GM23338 (cell line): ENCODE data around the gene EFCAB6. TPM values are rescaled to one million over a fixed set of nuclear protein-coding genes. Genes with fewer than 3 reads are reported as not detected.

ENCODE experiments used
- ATAC-seq: fragments of 200-7000 bp; cut with Tn5 transposase; 3 replicates; pipeline ENCODE4 v1.9.1; 2020
- DNase-seq: peaks from one replicate; pipeline ENCODE4 v3.0.0-alpha.2; 2015; ENCODE audit warnings: low spot score
- H2AFZ ChIP-seq: fragments of 200-600 bp; sonication (generic); 2 replicates; pipeline ENCODE4 v1.8.0; 2016; ENCODE audit warnings: antibody characterized with exemption, mild to moderate bottlenecking, moderate library complexity
- H3F3A ChIP-seq: fragments of 200-600 bp; sonication (generic); replicated peaks from 2 replicates; pipeline ENCODE4 v1.8.0; 2017; ENCODE audit warnings: antibody characterized with exemption, mixed run types, low read depth
- H3K27ac ChIP-seq: fragments of 200-600 bp; sonication (generic); 2 replicates; pipeline ENCODE4 v1.6.1; 2016; ENCODE audit warnings: low read depth
- H3K27me3 ChIP-seq: fragments of 200-600 bp; sonication (generic); 2 replicates; pipeline ENCODE4 v1.8.0; 2016; ENCODE audit warnings: mild to moderate bottlenecking, mixed run types, moderate library complexity; ENCODE audit not compliant: insufficient read depth
- H3K36me3 ChIP-seq: fragments of 200-600 bp; sonication (generic); 2 replicates; pipeline ENCODE4 v1.8.0; 2016; ENCODE audit warnings: mild to moderate bottlenecking; ENCODE audit not compliant: insufficient read depth
- H3K4me1 ChIP-seq: fragments of 200-600 bp; sonication (generic); 2 replicates; pipeline ENCODE4 v1.8.0; 2016; ENCODE audit warnings: mild to moderate bottlenecking, moderate library complexity; ENCODE audit not compliant: insufficient read depth
- H3K4me2 ChIP-seq: fragments of 200-600 bp; sonication (generic); 2 replicates; pipeline ENCODE4 v1.7.1; 2017; ENCODE audit warnings: mixed run types
- H3K4me3 ChIP-seq: fragments of 200-600 bp; sonication (generic); 2 replicates; pipeline ENCODE4 v1.6.1; 2016; ENCODE audit warnings: mixed run types
- H3K79me2 ChIP-seq: fragments of 200-600 bp; sonication (generic); replicated peaks from 2 replicates; pipeline ENCODE4 v1.8.0; 2017; ENCODE audit warnings: mild to moderate bottlenecking; ENCODE audit not compliant: insufficient read depth
- H3K9me2 ChIP-seq: fragments of 200-600 bp; sonication (generic); 2 replicates; pipeline ENCODE4 v1.8.0; 2017; ENCODE audit not compliant: insufficient read depth
- H4K20me1 ChIP-seq: fragments of 200-600 bp; sonication (generic); replicated peaks from 2 replicates; pipeline ENCODE4 v1.8.0; 2017; ENCODE audit warnings: mild to moderate bottlenecking; ENCODE audit not compliant: insufficient read depth
- H3K27ac Mint-ChIP-seq: 2 replicates; pipeline ENCODE4 v1.8.0; 2020; ENCODE audit warnings: inconsistent platforms, mild to moderate bottlenecking, moderate library complexity, mixed read lengths
- H3K27me3 Mint-ChIP-seq: 3 replicates; pipeline ENCODE4 v1.8.0; 2022; ENCODE audit warnings: low read depth, mild to moderate bottlenecking, moderate library complexity, mixed read lengths, inconsistent platforms; ENCODE audit not compliant: insufficient read depth, poor library complexity
- H3K36me3 Mint-ChIP-seq: 3 replicates; pipeline ENCODE4 v1.8.0; 2021; ENCODE audit warnings: low read depth, mild to moderate bottlenecking, inconsistent platforms, moderate library complexity, mixed read lengths
- H3K4me1 Mint-ChIP-seq: 3 replicates; pipeline ENCODE4 v1.8.0; 2020; ENCODE audit warnings: mild to moderate bottlenecking, inconsistent platforms, mixed read lengths
- H3K4me3 Mint-ChIP-seq: 3 replicates; pipeline ENCODE4 v1.8.0; 2021; ENCODE audit warnings: moderate library complexity, mild to moderate bottlenecking, inconsistent platforms, mixed read lengths
- H3K9me3 Mint-ChIP-seq: 3 replicates; pipeline ENCODE4 v1.8.0; 2020; ENCODE audit warnings: moderate library complexity, mild to moderate bottlenecking, inconsistent platforms, mixed read lengths
- CREB1 ChIP-seq: fragments of 250-450 bp; sonication (Bioruptor Pico); IDR thresholded peaks from 2 replicates; pipeline ENCODE4 v1.5.0; 2020; ENCODE audit warnings: low read depth, mild to moderate bottlenecking, moderate library complexity
- EZH2phosphoT487 ChIP-seq: fragments of 200-600 bp; sonication (generic); IDR thresholded peaks from one replicate; pipeline ENCODE4 v1.8.1; 2018; ENCODE audit warnings: antibody characterized with exemption; ENCODE audit not compliant: unreplicated experiment
- JUNB ChIP-seq: IDR thresholded peaks from one replicate; pipeline ENCODE4 v1.6.1; 2016; ENCODE audit warnings: antibody characterized with exemption; ENCODE audit not compliant: unreplicated experiment
- NANOG ChIP-seq: IDR thresholded peaks from 2 replicates; pipeline ENCODE4 v1.6.1; 2016; ENCODE audit warnings: antibody characterized with exemption, borderline replicate concordance
- STAT1 ChIP-seq: IDR thresholded peaks from one replicate; pipeline ENCODE4 v1.6.1; 2016; ENCODE audit warnings: antibody characterized with exemption; ENCODE audit not compliant: unreplicated experiment
- ZNF114 ChIP-seq: fragments of 250-450 bp; sonication (Bioruptor Pico); IDR thresholded peaks from 2 replicates; pipeline ENCODE4 v1.5.0; 2020; ENCODE audit warnings: mild to moderate bottlenecking, moderate library complexity
- ZNF331 ChIP-seq: fragments of 250-450 bp; sonication (Bioruptor Pico); IDR thresholded peaks from 2 replicates; pipeline ENCODE4 v1.5.0; 2020; ENCODE audit warnings: low read depth, mild to moderate bottlenecking, moderate library complexity
- polyA plus RNA-seq: library from polyadenylated mRNA; unstranded; fragments of >200 nt; fragmentation: Nextera tagmentation; extraction: Ambion mirVana; gene quantifications from 2 replicates; pipeline ENCODE4 v1.2.1, GENCODE V29; 2016
- total RNA-seq: library from RNA; depleted of rRNA; stranded (reverse); fragments of >200 nt; shearing (Covaris generic); gene quantifications from 2 replicates; pipeline ENCODE4 v1.2.3, GENCODE V29; 2014
- TF ChIP-seq, protein P1 (sequence below): fragments of 250-450 bp; sonication (Bioruptor Pico); IDR thresholded peaks from 2 replicates; pipeline ENCODE4 v1.5.0; 2020; ENCODE audit warnings: mild to moderate bottlenecking, moderate library complexity
- TF ChIP-seq, protein P2 (sequence below), 2 experiments: fragments of 200-600 bp in 1 of 2; sonication (generic) in 1 of 2; conservative IDR thresholded peaks; 2 replicates each; pipeline versions ENCODE4 v1.5.1 to v1.6.1; 2016 to 2017; ENCODE audit warnings: antibody characterized with exemption in 2 of 2, low read depth in 2 of 2, mild to moderate bottlenecking in 2 of 2, moderate library complexity in 1 of 2
- TF ChIP-seq, protein P3 (sequence below): IDR thresholded peaks from 2 replicates; pipeline ENCODE4 v1.6.1; 2016; ENCODE audit warnings: antibody characterized with exemption
- TF ChIP-seq, protein P4 (sequence below): IDR thresholded peaks from one replicate; pipeline ENCODE4 v1.6.1; 2018; ENCODE audit warnings: antibody characterized with exemption; ENCODE audit not compliant: unreplicated experiment

The EFCAB6 gene
- total and polyA plus RNA-seq, 2 experiments from 2014 or later = 1.1 to 1.8 TPM

DNA sequence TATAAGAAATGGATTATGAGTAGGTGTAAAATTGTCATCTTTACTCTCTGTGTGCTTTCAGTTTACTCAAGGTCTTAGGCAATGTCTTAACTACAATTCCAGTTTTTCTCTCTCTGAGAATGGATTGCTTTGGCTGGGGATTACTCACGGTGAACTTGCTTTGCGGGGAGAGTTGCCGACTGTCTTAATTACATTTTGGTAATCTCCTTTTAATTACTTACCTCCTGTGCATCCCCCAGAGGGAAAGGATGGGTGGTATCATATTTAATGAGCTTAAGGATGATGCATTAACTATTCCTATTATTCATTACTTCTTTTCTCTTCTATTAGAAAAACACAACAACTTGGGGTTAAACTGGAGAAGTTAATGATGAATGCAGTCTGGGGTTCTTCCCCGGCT is 240.9 kb downstream of the EFCAB6 start (continued):
- TF ChIP-seq, protein P1, sequence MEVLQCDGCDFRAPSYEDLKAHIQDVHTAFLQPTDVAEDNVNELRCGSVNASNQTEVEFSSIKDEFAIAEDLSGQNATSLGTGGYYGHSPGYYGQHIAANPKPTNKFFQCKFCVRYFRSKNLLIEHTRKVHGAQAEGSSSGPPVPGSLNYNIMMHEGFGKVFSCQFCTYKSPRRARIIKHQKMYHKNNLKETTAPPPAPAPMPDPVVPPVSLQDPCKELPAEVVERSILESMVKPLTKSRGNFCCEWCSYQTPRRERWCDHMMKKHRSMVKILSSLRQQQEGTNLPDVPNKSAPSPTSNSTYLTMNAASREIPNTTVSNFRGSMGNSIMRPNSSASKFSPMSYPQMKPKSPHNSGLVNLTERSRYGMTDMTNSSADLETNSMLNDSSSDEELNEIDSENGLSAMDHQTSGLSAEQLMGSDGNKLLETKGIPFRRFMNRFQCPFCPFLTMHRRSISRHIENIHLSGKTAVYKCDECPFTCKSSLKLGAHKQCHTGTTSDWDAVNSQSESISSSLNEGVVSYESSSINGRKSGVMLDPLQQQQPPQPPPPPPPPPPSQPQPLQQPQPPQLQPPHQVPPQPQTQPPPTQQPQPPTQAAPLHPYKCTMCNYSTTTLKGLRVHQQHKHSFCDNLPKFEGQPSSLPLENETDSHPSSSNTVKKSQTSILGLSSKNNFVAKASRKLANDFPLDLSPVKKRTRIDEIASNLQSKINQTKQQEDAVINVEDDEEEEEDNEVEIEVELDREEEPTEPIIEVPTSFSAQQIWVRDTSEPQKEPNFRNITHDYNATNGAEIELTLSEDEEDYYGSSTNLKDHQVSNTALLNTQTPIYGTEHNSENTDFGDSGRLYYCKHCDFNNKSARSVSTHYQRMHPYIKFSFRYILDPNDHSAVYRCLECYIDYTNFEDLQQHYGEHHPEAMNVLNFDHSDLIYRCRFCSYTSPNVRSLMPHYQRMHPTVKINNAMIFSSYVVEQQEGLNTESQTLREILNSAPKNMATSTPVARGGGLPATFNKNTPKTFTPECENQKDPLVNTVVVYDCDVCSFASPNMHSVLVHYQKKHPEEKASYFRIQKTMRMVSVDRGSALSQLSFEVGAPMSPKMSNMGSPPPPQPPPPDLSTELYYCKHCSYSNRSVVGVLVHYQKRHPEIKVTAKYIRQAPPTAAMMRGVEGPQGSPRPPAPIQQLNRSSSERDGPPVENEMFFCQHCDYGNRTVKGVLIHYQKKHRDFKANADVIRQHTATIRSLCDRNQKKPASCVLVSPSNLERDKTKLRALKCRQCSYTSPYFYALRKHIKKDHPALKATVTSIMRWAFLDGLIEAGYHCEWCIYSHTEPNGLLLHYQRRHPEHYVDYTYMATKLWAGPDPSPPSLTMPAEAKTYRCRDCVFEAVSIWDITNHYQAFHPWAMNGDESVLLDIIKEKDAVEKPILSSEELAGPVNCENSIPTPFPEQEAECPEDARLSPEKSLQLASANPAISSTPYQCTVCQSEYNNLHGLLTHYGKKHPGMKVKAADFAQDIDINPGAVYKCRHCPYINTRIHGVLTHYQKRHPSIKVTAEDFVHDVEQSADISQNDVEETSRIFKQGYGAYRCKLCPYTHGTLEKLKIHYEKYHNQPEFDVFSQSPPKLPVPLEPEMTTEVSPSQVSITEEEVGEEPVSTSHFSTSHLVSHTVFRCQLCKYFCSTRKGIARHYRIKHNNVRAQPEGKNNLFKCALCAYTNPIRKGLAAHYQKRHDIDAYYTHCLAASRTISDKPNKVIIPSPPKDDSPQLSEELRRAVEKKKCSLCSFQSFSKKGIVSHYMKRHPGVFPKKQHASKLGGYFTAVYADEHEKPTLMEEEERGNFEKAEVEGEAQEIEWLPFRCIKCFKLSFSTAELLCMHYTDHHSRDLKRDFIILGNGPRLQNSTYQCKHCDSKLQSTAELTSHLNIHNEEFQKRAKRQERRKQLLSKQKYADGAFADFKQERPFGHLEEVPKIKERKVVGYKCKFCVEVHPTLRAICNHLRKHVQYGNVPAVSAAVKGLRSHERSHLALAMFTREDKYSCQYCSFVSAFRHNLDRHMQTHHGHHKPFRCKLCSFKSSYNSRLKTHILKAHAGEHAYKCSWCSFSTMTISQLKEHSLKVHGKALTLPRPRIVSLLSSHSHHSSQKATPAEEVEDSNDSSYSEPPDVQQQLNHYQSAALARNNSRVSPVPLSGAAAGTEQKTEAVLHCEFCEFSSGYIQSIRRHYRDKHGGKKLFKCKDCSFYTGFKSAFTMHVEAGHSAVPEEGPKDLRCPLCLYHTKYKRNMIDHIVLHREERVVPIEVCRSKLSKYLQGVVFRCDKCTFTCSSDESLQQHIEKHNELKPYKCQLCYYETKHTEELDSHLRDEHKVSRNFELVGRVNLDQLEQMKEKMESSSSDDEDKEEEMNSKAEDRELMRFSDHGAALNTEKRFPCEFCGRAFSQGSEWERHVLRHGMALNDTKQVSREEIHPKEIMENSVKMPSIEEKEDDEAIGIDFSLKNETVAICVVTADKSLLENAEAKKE = no peak

DNA sequence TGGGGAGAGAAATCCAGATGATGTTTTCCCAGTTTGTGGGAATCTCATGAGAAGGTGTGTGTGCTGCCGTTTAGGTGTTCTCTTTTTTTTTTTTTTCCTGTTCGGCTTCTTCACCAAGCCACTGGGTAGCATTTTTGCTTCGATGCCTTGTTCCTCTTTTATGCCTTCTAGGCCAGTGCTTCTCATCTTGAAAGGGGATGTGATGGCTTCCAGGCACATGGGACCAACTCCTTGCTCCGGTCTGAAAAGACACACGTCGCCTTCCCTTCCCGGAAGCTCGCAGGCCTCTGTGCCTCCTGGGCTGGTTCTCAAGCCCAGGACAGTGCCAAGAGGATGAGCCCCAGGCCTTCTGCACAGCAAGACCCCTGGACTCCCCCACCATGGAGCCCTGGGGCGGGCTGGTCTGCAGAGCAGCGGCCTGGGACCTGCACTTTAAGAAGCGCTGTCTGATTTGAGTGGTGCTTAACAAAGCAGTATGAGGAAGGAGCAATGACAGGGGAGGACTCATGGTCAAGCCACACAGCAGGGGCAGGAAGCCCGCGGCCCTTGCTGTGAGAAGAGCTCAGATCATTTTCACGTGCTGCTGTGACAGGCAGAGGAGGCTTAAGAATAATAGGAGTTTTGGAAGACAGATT is 241.5 kb downstream of the EFCAB6 start:
- Histone ChIP-seq H2AFZ (peak overlapping the region; percentile 65; the same call in 1 of the 2 replicates), H3F3A (no peaks in the 10 kb centered on the region), H3K4me2 (no peak overlapping the region), H3K9me2 (no peaks in the 10 kb centered on the region), H3K36me3 (no peaks in the 10 kb centered on the region), H4K20me1 (no peaks in the 10 kb centered on the region), H3K4me1 (peaks cover 7% of the 10 kb centered on the region; the same call in 1 of the 2 replicates), H3K27ac (no peak overlapping the region), H3K4me3 (no peak overlapping the region), H3K27me3 (no peaks in the 10 kb centered on the region), H3K79me2 (no peaks in the 10 kb centered on the region)
- DNase-seq (peak; percentile 21), ATAC-seq (peak; percentile 76)
- no peaks in the 10 kb centered on the region for H3K9me3 Mint-ChIP-seq
- no peak overlapping the region for H3K27ac Mint-ChIP-seq
- peaks cover 27% of the 10 kb centered on the region for H3K4me1 Mint-ChIP-seq
- H3K4me3 Mint-ChIP-seq = no peak overlapping the region; the same call in 2 of the 3 replicates
- H3K27me3 Mint-ChIP-seq = peaks cover 6% of the 10 kb centered on the region
- H3K36me3 Mint-ChIP-seq = no peaks in the 10 kb centered on the region
- no peak for TF ChIP-seq CREB1 (CRISPR knock-in tag)
- TF ChIP-seq, protein P2, sequence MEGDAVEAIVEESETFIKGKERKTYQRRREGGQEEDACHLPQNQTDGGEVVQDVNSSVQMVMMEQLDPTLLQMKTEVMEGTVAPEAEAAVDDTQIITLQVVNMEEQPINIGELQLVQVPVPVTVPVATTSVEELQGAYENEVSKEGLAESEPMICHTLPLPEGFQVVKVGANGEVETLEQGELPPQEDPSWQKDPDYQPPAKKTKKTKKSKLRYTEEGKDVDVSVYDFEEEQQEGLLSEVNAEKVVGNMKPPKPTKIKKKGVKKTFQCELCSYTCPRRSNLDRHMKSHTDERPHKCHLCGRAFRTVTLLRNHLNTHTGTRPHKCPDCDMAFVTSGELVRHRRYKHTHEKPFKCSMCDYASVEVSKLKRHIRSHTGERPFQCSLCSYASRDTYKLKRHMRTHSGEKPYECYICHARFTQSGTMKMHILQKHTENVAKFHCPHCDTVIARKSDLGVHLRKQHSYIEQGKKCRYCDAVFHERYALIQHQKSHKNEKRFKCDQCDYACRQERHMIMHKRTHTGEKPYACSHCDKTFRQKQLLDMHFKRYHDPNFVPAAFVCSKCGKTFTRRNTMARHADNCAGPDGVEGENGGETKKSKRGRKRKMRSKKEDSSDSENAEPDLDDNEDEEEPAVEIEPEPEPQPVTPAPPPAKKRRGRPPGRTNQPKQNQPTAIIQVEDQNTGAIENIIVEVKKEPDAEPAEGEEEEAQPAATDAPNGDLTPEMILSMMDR (conservative IDR thresholded peaks at IDR 0.05; ENCODE audit: low read depth in 2 of 2) = no peak
- no peak for TF ChIP-seq EZH2phosphoT487
- TF ChIP-seq, protein P3, sequence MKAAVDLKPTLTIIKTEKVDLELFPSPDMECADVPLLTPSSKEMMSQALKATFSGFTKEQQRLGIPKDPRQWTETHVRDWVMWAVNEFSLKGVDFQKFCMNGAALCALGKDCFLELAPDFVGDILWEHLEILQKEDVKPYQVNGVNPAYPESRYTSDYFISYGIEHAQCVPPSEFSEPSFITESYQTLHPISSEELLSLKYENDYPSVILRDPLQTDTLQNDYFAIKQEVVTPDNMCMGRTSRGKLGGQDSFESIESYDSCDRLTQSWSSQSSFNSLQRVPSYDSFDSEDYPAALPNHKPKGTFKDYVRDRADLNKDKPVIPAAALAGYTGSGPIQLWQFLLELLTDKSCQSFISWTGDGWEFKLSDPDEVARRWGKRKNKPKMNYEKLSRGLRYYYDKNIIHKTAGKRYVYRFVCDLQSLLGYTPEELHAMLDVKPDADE = no peak
- no peak for TF ChIP-seq NANOG
- TF ChIP-seq STAT1 = no peak
- TF ChIP-seq ZNF331 (CRISPR knock-in tag) = no peak
- TF ChIP-seq JUNB = no peak
- TF ChIP-seq, protein P4, sequence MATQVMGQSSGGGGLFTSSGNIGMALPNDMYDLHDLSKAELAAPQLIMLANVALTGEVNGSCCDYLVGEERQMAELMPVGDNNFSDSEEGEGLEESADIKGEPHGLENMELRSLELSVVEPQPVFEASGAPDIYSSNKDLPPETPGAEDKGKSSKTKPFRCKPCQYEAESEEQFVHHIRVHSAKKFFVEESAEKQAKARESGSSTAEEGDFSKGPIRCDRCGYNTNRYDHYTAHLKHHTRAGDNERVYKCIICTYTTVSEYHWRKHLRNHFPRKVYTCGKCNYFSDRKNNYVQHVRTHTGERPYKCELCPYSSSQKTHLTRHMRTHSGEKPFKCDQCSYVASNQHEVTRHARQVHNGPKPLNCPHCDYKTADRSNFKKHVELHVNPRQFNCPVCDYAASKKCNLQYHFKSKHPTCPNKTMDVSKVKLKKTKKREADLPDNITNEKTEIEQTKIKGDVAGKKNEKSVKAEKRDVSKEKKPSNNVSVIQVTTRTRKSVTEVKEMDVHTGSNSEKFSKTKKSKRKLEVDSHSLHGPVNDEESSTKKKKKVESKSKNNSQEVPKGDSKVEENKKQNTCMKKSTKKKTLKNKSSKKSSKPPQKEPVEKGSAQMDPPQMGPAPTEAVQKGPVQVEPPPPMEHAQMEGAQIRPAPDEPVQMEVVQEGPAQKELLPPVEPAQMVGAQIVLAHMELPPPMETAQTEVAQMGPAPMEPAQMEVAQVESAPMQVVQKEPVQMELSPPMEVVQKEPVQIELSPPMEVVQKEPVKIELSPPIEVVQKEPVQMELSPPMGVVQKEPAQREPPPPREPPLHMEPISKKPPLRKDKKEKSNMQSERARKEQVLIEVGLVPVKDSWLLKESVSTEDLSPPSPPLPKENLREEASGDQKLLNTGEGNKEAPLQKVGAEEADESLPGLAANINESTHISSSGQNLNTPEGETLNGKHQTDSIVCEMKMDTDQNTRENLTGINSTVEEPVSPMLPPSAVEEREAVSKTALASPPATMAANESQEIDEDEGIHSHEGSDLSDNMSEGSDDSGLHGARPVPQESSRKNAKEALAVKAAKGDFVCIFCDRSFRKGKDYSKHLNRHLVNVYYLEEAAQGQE = no peak
- no peak for TF ChIP-seq ZNF114 (CRISPR knock-in tag)
